GM23248 (cell line): ENCODE data around the gene PINLYP. TPM values are rescaled to one million over a fixed set of nuclear protein-coding genes. Genes with fewer than 3 reads are reported as not detected.

Source experiments
- DNase-seq: peaks from one replicate; pipeline ENCODE4 v3.0.0-alpha.2; 2015
- H2AFZ ChIP-seq: fragments of 200-600 bp; sonication (generic); 2 replicates; pipeline ENCODE4 v1.6.1; 2016; ENCODE audit warnings: antibody characterized with exemption
- H3F3A ChIP-seq: fragments of 200-600 bp; sonication (generic); 2 replicates; pipeline ENCODE4 v1.6.1; 2016; ENCODE audit warnings: mild to moderate bottlenecking, antibody characterized with exemption, mixed run types; ENCODE audit not compliant: insufficient read depth
- H3K27ac ChIP-seq: fragments of 200-600 bp; sonication (generic); 2 replicates; pipeline ENCODE4 v1.5.1; 2016; ENCODE audit warnings: mild to moderate bottlenecking
- H3K27me3 ChIP-seq: fragments of 200-600 bp; sonication (generic); replicated peaks from 2 replicates; pipeline ENCODE4 v1.6.1; 2016; ENCODE audit warnings: mild to moderate bottlenecking; ENCODE audit not compliant: insufficient read depth
- H3K36me3 ChIP-seq: fragments of 200-600 bp; sonication (generic); 2 replicates; pipeline ENCODE4 v1.6.1; 2016; ENCODE audit warnings: low read depth, mild to moderate bottlenecking
- H3K4me1 ChIP-seq: fragments of 200-600 bp; sonication (generic); 2 replicates; pipeline ENCODE4 v1.6.1; 2016; ENCODE audit warnings: mild to moderate bottlenecking; ENCODE audit not compliant: insufficient read depth
- H3K4me2 ChIP-seq: fragments of 200-600 bp; sonication (generic); one replicate; pipeline ENCODE4 v1.6.1; 2016; ENCODE audit warnings: mild to moderate bottlenecking; ENCODE audit not compliant: unreplicated experiment
- H3K4me3 ChIP-seq: fragments of 200-600 bp; sonication (generic); 2 replicates; pipeline ENCODE4 v1.5.1; 2016; ENCODE audit warnings: mild to moderate bottlenecking
- H3K79me2 ChIP-seq: fragments of 200-600 bp; sonication (generic); 2 replicates; pipeline ENCODE4 v1.6.1; 2016; ENCODE audit warnings: mild to moderate bottlenecking; ENCODE audit not compliant: insufficient read depth
- H3K9ac ChIP-seq: fragments of 200-600 bp; sonication (generic); 2 replicates; pipeline ENCODE4 v1.6.1; 2016; ENCODE audit warnings: mild to moderate bottlenecking
- H3K9me2 ChIP-seq: fragments of 200-600 bp; sonication (generic); 2 replicates; pipeline ENCODE4 v1.6.1; 2016; ENCODE audit warnings: mixed run types, mild to moderate bottlenecking, moderate library complexity; ENCODE audit not compliant: insufficient read depth
- H3K9me3 ChIP-seq: fragments of 200-600 bp; sonication (generic); one replicate; pipeline ENCODE4 v1.6.1; 2017; ENCODE audit warnings: low read depth
- H4K20me1 ChIP-seq: fragments of 200-600 bp; sonication (generic); 2 replicates; pipeline ENCODE4 v1.6.0; 2016; ENCODE audit not compliant: insufficient read depth
- EZH2 ChIP-seq: fragments of 200-600 bp; sonication (generic); IDR thresholded peaks from 2 replicates; pipeline ENCODE4 v1.6.1; 2018; ENCODE audit warnings: antibody characterized with exemption, mild to moderate bottlenecking; ENCODE audit not compliant: insufficient read depth, poor library complexity, severe bottlenecking
- EZH2phosphoT487 ChIP-seq: fragments of 200-600 bp; sonication (generic); IDR thresholded peaks from 2 replicates; pipeline ENCODE4 v1.6.1; 2018; ENCODE audit warnings: antibody characterized with exemption, moderate library complexity, mild to moderate bottlenecking, low read depth; ENCODE audit not compliant: insufficient read depth
- WGBS, 2 experiments: methylation state at CpG; one replicate each; pipeline ENCODE4 v1.1.6; 2015 to 2017; ENCODE audit warnings: low lambda C conversion rate in 2 of 2, low coverage in 1 of 2; ENCODE audit errors: missing lambda C conversion rate in 2 of 2; 5-methylcytosine and 5-hydroxymethylcytosine counted together
- in situ Hi-C: fragments of 300-500 bp; cut with MboI; formaldehyde crosslinking; loops from 2 replicates; pipeline ENCODE4 v1.15.0; 2020
- polyA plus RNA-seq: library from polyadenylated mRNA; unstranded; fragments of >200 nt; fragmentation: Nextera tagmentation; extraction: Ambion mirVana; gene quantifications from 2 replicates; pipeline ENCODE4 v1.2.1, GENCODE V29; 2016
- total RNA-seq: library from RNA; depleted of rRNA; stranded (reverse); fragments of >200 nt; shearing (Covaris generic); gene quantifications from 2 replicates; pipeline ENCODE4 v1.2.3, GENCODE V29; 2014

PINLYP gene
- total and polyA plus RNA-seq, 2 experiments from 2014 or later = 1.8 to 2.5 TPM

- Histone ChIP-seq H3K9me3 (no peaks in the 10 kb centered on the region), H3K79me2 (no peaks in the 10 kb centered on the region), H3F3A (0 out of 2 replicates have a peak, but pooled peaks cover under 1% of the 10 kb centered on the region), H3K4me1 (no peaks in the 10 kb centered on the region), H3K4me2 (no peak overlapping the region), H2AFZ (no peak overlapping the region), H3K4me3 (no peak overlapping the region), H3K27me3 (no peaks in the 10 kb centered on the region), H3K27ac (no peak overlapping the region), H3K9me2 (no peaks in the 10 kb centered on the region), H3K36me3 (peaks cover 5% of the 10 kb centered on the region; the same call in 1 of the 2 replicates), H4K20me1 (no peaks in the 10 kb centered on the region), H3K9ac (no peak overlapping the region)
- TF ChIP-seq EZH2 (no peak), EZH2phosphoT487 (no peak)
- WGBS, 2 experiments = 88 to 96% methylated on average over 2 to 3 of the region's 3 CpGs
- in situ Hi-C loops = no loop called here
- DNase-seq = no peak
Measured at GRCh38 chr19:43552616-43553015, 23.0 kb upstream of the PINLYP start.

- TF ChIP-seq EZH2 (no peak), EZH2phosphoT487 (no peak)
- no peaks in the 10 kb centered on the region for H3K9me2 ChIP-seq
- no peak for DNase-seq
- H3K4me1 ChIP-seq = no peaks in the 10 kb centered on the region
- no peak overlapping the region for H3K4me3 ChIP-seq
- H3K27ac ChIP-seq = no peak overlapping the region
- no peak overlapping the region for H2AFZ ChIP-seq
- H3K27me3 ChIP-seq = no peaks in the 10 kb centered on the region
- H3K79me2 ChIP-seq = no peaks in the 10 kb centered on the region
- in situ Hi-C loops = no loop called here
- no peak overlapping the region for H3K4me2 ChIP-seq
- H4K20me1 ChIP-seq = no peaks in the 10 kb centered on the region
- H3K9me3 ChIP-seq = no peaks in the 10 kb centered on the region
- peaks cover 5% of the 10 kb centered on the region; the same call in 1 of the 2 replicates for H3K36me3 ChIP-seq
- 90% methylated on average over 4 of the region's 4 CpGs for WGBS, 2 experiments
- no peak overlapping the region for H3K9ac ChIP-seq
- peaks cover 5% of the 10 kb centered on the region; the same call in 1 of the 2 replicates for H3F3A ChIP-seq
Measured at GRCh38 chr19:43553656-43554055, 21.9 kb upstream of the PINLYP start.

- no peak for DNase-seq
- Histone ChIP-seq H4K20me1 (no peaks in the 10 kb centered on the region), H3K9me3 (no peaks in the 10 kb centered on the region), H3K4me3 (no peak overlapping the region), H3K4me2 (no peak overlapping the region), H3K9me2 (no peaks in the 10 kb centered on the region), H3K27me3 (no peaks in the 10 kb centered on the region), H2AFZ (no peak overlapping the region), H3F3A (peaks cover 5% of the 10 kb centered on the region; the same call in 1 of the 2 replicates), H3K27ac (no peak overlapping the region), H3K9ac (no peak overlapping the region), H3K79me2 (no peaks in the 10 kb centered on the region), H3K36me3 (peaks cover 5% of the 10 kb centered on the region; the same call in 1 of the 2 replicates), H3K4me1 (no peaks in the 10 kb centered on the region)
- WGBS, 2 experiments = 96 to 98% methylated on average over 15 of the region's 15 CpGs
- TF ChIP-seq EZH2 = no peak
- TF ChIP-seq EZH2phosphoT487 = no peak
- in situ Hi-C loops = no loop called here
Measured at GRCh38 chr19:43554317-43554895, 21.2 kb upstream of the PINLYP start.

- H4K20me1 ChIP-seq = no peaks in the 10 kb centered on the region
- no peak overlapping the region for H3K9ac ChIP-seq
- DNase-seq = peak; percentile 73
- H3K4me2 ChIP-seq = no peak overlapping the region
- H3K27ac ChIP-seq = no peak overlapping the region
- no peaks in the 10 kb centered on the region for H3K4me1 ChIP-seq
- H3F3A ChIP-seq = peaks cover 5% of the 10 kb centered on the region; the same call in 1 of the 2 replicates
- no peak for TF ChIP-seq EZH2phosphoT487
- no peak for TF ChIP-seq EZH2
- H3K9me3 ChIP-seq = no peaks in the 10 kb centered on the region
- H3K79me2 ChIP-seq = no peaks in the 10 kb centered on the region
- peaks cover 5% of the 10 kb centered on the region; the same call in 1 of the 2 replicates for H3K36me3 ChIP-seq
- no peaks in the 10 kb centered on the region for H3K27me3 ChIP-seq
- in situ Hi-C loops = no loop called here
- WGBS, 2 experiments = 43% methylated on average over 8 of the region's 8 CpGs
- H3K9me2 ChIP-seq = no peaks in the 10 kb centered on the region
- no peak overlapping the region for H2AFZ ChIP-seq
- H3K4me3 ChIP-seq = no peak overlapping the region
Measured at GRCh38 chr19:43555185-43555770, 20.3 kb upstream of the PINLYP start.
